Fibroblast of lung (primary cell): Measurements from ENCODE around the gene TMEM179. TPM values are rescaled to one million over a fixed set of nuclear protein-coding genes. Genes with fewer than 3 reads are reported as not detected.

Experiments
- polyA plus RNA-seq, 2 donors: library from polyadenylated mRNA; depleted of rRNA in 1 of 2; stranded (reverse) in 1 of 2; unstranded in 1 of 2; fragments of >200 nt; gene quantifications; 2 replicates each; pipeline ENCODE4 v1.2.1, GENCODE V29; 2011 to 2012; ENCODE audit warnings: missing spikeins in 1 of 2
- total RNA-seq: library from RNA; depleted of rRNA; stranded (reverse); fragments of >200 nt; gene quantifications from 2 replicates; pipeline ENCODE4 v1.2.1, GENCODE V29; 2014

TMEM179 gene
- total and polyA plus RNA-seq, 2 donors (not counting 1 experiment from before 2014, with no cell fraction given), result under 0.01 to 0.03 TPM

Other genes with a start within 250 kb of the TMEM179 start
- not detected in 2 replicates for gene C14orf180, start 25.0 kb downstream of the TMEM179 start, total RNA-seq
- gene C14orf180, start 25.0 kb downstream of the TMEM179 start, polyA plus RNA-seq, result not detected in 2 replicates
- gene INF2, start 84.8 kb upstream of the TMEM179 start, total RNA-seq, result 23.9 and 50.9 TPM in 2 replicates
- 19.8 and 32.3 TPM in 2 replicates for gene INF2, start 84.8 kb upstream of the TMEM179 start, polyA plus RNA-seq
- 2.3 and 3.5 TPM in 2 replicates for gene ADSS1, start 119.5 kb upstream of the TMEM179 start, total RNA-seq
- 1.3 and 2.2 TPM in 2 replicates for gene ADSS1, start 119.5 kb upstream of the TMEM179 start, polyA plus RNA-seq
- 60.6 and 65.1 TPM in 2 replicates for gene SIVA1, start 148.4 kb upstream of the TMEM179 start, total RNA-seq
- 26.1 and 37.4 TPM in 2 replicates for gene SIVA1, start 148.4 kb upstream of the TMEM179 start, polyA plus RNA-seq
- gene AKT1, start 191.0 kb upstream of the TMEM179 start, total RNA-seq, result 127 and 131 TPM in 2 replicates
- gene AKT1, start 191.0 kb upstream of the TMEM179 start, polyA plus RNA-seq, result 83.2 and 109 TPM in 2 replicates
- gene ZBTB42, start 196.3 kb upstream of the TMEM179 start, total RNA-seq, result 2.3 and 2.8 TPM in 2 replicates
- gene ZBTB42, start 196.3 kb upstream of the TMEM179 start, polyA plus RNA-seq, result 0.99 and 1.1 TPM in 2 replicates